Smooth muscle cell of the brain vasculature (primary cell): ENCODE results near the gene UBLCP1.

Source experiments
- DNase-seq: peaks from one replicate; pipeline ENCODE4 v3.0.0-alpha.2; 2012; ENCODE audit warnings: low read depth, low spot score

Gene UBLCP1

DNA sequence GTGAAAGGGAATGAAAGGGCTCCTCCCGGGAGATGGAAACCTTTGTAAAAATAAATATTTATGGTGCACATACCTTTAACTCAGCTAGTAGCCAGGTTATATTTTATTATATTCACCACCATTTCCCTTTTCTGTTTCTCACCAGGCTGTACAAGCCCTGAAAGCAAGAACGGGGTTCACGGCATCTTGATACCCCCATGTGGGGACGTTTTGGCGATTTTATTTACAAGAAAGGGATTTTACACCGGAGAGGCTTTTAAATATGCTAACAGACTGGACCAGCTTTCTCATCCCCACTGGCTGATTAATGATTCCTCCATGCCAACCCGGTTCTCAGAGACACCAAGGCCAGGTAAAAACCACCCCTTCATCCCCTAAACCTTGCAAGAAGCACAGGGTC, 48.0 kb downstream of the UBLCP1 start:
- DNase-seq, result no peak

DNA sequence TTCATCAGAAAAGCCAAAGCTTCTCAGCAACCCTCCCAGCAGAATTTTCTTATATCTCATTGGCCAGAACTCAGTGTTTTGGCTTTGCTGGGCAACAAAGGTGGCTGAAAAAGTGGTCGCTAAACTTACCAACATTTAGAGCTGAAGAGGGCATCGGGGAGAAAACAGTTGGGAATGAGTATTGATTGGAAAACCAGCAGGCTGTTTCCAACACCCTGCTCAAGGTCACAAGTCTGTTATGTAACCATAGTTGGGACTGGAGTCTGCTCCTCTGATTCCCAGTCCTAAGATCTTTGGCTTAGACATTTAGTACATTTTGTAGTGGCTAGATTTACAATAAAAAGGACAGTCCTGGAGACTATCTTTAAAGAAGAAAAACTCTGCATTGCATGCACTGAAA, 50.1 kb downstream of the UBLCP1 start:
- DNase-seq, result no peak

DNA sequence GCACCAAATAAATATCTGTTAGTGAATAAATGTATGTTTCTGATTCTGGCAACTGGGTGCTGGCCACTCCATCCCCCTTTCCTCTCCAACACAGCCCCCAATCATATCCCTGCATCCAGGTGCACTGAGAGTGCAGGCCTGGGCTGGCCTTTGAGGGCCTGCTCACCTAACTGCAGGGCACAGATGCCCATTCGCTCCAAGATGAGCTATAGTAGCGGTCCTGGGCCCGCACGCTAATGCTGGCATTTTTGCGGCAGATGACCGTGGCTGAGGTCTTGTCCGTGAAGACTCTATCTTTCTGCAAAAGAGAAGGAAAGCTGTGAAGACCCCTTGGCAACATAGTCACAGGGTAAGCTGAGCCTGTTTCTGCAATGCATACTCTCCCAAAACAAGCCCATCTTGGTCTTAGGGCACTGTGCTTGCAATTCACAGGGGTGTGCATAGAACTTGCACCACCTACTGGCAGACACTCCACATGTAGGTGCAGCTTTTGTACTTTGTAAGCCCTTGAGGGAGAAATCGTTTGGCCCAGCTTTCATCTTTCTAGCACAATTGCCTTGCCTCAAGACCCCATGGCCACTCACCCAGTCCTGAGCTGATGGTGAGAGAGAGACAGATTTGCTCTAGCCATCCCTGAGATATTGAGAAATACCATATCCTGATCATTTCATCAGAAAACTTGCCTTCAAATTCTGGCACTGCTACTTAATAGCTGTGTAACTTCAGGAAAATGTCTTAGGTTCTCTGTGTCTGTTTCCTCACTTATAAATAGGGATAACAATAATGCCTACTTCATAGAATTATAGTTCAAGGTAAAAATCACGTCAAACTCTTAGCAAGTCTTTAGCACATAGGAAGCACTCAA, 53.7 kb downstream of the UBLCP1 start:
- peak; percentile 26 for DNase-seq

DNA sequence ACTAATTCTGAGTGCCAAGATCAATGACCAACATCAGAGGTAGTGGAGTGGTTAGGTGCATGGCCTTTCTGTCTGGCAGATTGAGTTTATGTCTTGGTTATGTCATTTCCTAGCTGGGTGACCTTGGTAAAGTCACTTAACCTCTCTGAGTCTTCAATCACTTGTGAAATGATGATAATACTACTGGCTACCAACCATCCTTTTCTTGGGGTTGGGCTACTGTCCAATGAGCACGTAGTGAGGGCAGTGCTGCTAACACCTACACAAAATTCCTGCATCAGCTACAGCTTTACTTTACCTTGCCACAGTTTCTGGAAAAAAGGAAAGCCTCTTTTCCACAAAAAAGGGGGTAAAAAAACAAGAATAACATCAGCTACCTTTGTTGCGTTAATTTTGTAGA, 54.8 kb downstream of the UBLCP1 start:
- no peak for DNase-seq

DNA sequence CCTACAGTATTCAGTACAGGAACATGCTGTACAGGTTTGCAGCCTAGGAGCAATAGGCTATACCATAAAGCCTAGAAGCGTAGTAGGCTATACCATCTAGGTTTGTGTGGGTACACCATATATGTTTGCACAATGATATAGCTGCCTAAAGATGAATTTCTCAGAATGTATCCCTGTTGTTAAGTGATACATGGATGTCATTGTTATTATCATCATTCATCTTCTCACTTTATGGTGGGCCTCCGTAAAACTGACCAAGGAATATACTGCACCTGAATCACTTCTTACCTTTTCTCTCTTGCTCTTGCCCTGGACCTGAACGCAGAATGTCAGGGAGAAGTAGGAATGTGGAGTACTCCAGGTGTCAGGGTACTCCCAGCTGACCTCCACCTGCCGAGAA, 55.4 kb downstream of the UBLCP1 start:
- no peak for DNase-seq

DNA sequence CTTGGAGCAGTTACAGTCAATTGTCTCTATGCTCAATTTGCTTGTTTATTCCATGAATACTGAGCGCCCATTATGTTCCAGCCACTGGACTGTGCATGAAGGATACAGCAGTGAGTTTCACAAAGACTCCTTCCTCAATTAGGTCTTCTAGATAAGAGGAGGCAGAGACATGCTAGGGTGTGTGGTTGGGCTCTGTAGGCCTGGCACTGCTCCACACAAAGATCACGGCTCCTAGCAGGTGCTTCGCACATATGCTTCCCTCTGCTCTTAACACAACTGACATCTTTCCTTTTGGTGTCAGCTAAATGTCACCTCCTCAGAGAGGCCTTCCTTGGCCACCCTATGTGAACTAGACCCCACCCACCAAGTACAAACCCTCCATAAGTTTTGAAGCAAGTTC, 56.3 kb downstream of the UBLCP1 start:
- DNase-seq, result no peak

DNA sequence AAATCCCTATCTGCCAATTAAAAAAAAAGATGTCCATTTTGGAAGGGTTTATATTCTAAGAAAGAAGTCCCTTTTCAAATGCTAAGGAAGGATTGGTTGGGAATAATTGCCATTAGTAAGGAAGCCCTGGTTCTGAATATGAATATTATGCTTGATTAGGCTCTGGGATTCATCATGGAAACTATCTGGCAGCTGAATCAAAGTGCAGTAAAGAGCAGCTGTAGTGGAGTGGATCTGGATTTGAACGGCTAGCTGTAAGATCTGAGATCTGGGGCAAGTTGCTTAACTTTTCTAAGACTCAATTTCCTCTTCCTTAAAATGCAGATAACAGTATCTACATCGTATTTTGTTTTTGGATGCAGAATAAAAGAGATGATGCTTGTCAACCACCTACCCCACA, 56.7 kb downstream of the UBLCP1 start:
- DNase-seq, result no peak

DNA sequence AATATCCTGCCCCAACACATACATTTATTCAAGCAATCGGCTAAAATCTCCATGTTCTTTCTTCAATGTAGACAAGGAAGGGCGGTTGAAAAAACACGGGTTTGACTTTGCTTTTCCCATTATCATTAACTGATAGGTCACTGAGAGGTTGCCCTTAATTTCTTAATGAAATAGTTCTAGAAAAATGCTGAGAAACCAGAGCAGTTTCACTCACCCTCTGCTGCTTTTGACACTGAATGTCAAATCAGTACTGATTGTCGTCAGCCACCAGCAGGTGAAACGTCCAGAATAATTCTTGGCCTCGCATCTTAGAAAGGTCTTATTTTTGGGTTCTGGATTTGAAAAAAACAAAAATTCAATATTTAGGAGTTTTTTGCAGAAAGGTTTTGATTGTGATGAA, 59.1 kb downstream of the UBLCP1 start:
- DNase-seq, result no peak

DNA sequence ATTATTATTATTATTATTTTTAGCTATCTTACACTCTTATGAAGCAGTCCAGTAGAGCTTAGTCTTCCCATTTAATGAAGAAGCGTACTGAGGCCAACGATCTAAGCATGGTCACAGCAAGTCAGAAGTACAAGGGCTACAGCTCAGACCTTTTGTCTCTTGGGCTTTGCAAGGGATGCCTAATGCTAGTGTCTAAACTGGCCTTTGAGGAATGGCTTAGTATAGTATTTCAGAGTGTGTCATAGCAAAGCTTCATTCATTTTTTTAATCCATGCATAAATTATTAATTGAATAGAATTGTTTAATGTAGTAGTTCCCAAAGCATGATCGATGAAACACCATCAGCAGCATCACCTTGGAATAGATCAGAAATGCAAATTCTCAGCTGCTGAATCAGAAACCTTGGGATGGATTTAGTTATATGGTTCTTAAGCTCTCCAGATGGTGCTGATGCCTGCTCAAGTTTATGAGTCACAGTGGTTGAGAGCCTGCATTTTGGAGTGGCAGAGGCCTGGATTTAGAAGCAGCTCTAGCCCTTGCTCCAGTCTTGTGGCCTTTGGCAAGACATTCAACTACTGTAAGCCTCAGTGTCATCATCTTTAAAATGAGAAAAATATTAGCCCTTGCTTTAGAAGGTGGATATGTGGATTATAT, 61.1 kb downstream of the UBLCP1 start:
- DNase-seq, result no peak

DNA sequence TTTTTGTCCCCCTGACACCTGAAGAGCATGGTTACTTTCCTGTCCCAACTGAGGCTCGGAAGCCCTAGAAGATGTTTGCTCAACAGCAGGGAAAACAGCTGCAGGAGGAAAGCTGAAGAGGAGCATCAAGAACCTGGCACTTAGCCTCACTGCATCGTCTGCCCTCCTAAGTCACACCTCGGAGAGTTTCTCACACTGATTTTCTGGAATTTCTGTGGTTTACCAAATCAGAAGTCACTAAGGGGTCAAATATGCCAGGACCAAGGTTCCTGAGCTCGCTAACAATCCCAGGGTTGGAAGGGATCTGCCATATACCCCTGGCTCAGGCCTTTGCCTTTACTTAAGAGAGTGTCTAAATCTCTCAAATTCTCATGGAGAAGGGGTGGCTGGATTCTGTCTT, 61.9 kb downstream of the UBLCP1 start:
- DNase-seq, result no peak

DNA sequence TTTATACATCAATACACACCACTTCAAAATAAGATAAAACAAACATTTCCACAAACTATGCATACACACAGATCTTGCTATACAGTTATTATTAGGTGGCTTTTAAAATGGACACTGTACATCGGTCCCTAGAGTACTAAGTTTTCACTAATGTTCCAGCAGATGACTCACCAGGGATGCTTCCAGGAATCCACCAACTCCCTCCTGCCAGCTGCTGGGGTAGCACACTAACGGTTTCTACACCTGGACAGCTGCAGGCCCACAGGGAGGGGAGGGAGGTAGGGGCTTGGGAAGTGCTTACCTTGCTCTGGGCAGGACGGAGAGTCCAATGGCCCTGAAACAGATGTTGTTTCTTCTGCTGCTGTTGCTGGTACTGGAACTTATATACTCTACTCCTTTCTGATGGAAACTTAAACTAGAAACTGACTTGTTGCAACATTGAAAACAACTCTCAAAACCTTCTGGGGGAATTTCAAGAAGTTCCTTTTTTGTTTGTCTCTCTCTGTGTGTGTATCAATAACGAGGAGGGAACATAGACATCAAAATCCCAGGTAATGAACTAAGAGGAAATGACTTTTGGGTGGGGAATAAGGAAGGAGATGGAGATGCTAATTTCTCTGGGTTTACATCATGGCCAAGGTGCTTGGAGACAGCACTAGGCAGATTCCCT, 67.2 kb downstream of the UBLCP1 start, which contains the start of gene IL12B:
Gene IL12B, minus strand, starts transcription at position 357 of the 670 bp plus-strand sequence. CDS start 3,705 bp downstream, outside the sequence.
- DNase-seq, result no peak

DNA sequence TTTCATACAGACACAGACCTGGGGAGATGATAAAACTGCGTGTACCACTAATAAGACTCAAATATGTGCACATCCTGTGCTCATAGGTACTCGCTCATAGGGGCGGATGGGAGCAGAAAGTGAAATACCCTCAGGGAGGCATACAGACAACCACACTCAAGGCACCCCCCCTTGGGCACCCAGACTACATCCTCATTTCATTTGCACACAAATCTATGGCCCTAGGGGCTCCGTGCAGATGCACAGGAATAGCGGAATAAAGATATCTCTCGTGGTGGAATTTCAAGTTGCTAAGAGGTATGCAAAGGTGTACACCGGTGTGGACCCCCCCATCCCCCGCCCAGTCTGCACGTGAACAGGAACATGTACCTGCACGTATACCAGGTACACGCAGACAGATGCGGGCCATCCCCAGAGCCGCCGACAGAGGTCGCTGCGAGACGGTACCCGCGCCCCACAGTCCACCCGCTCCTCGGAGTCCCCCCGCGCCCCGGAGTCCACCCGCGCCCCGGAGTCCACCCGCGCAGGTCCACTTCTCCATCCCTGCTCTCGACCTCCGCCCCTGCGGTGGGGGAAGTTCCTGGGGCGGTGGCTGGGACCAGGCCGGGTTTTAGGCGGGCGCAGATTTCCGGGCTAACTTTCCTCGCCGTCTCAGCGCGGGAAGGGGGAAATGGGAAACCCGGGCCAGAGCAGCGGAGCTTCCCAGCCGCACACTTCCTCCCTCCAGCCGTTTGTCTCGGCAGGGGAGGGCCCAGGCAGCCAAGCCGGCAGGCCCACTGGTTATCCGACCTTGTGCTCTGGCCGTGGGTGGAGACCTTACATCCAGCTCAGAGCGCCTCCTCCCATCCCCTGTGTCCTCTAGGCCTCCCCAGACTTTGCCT, 68.2 kb downstream of the UBLCP1 start:
- DNase-seq, result no peak

DNA sequence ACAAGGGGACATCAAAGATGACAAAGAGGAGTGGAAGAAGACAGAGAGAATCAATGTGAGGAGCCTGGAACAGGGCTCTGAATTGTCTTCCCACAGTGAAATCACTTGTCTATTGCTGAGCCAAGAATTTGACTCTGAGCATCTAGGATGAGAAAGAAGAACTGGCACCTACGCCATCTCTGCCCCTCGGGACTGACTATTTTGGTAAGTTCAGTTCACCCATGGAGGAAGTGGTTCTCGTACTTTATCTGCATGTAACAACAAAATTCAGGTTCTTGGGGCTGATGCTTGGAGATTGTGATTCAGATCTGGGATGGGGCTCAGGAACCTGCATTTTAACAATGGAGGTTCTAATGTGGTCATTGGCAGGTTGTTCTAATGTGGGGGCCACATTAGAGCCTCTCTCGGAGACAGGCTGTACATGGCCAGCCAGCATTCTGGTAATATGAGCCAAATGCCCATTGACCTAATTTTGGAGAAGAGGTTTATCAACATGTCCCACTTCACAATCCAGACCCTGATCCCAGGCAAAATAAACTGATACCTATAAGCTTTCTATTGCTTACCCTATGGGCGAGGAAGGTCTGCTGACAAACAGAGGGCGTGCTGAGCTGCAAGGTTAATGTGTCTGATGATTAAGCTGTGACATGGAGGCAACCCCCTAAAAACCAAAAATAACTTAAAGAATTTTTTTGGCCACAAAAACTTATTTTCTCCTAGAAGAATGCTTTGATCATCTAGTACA, 69.9 kb downstream of the UBLCP1 start:
- no peak for DNase-seq

DNA sequence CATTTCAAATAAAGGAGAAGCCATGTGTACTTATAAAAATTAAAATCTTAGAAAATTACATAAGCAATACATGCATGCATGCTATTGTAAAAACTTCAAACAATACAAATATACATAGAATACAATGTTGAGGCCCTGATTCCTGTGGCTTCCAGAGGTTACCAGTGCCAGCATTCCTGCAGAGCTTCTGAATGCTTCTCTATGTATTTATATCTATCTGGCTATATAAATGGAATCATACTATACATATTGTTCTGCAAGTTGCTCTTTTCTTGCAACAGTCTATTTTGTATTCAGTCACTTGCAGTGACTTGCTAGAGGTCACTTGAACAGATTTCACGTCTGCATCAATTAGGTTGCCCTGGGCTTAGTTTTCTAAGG, 70.4 kb downstream of the UBLCP1 start:
- DNase-seq, result no peak
